NCI-H524 (cell line): ENCODE results near the gene HES6.
"Not testable (repeated sequence)": the region's sequence is repeated elsewhere in the genome, so short reads cannot be mapped to it uniquely, and the experiment has no call there.

Source experiments
- DNase-seq, 2 experiments: peaks; one replicate each; lab custom pipeline; 2025; lab: John Stamatoyannopoulos, UW

Gene HES6

DNA sequence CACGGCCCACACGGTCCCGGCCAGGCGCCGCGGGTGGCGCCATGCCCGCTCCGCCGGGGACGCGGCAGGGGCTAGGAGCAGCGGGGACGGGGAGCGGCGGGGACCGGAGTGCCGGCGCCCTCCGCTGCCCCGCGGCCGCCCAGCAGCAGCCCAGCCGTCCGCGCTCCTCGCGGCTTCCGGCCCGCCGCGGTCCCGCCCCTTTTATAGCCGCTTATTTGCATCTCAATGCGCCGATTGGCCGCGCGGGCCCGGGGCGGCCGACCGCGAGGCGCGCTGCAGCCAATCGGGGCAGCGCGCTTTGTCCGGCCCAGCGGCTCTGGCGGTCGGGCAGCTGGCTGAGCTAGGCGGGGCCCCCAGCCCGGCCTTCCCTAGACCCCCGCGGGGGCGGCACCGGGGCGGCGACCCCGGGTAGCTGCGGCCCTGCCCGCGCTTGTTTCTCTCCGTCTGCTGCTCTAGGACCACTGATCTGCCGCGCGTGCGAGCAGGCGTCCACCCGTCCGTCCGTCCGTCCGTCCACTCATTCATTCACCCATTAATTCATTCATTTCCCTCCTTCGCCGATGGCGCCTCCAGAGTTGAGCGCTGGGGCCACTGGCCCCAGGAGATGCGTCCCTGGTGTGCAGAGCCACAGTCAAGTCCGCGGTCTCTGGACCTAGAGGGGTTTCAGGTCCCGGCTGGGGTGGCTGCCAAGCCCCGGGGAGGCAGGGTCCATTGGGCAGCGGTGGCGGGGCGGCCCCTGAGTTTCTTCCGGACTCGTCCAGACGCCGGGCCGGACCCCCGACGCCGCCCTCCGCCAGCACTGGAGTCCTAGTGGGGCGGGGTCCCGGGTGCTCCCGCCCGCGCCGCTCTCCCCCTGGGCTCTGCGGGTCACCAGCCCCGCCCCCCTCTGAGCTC is at the start of gene HES6:
Gene HES6, minus strand, starts transcription at position 176 of the 894 bp plus-strand sequence. Its CDS starts 133 bp downstream, at position 43.
- peak; percentile 73 to 94 for DNase-seq

GRCh38 chr2:238289574-238289973 is 49.7 kb upstream of the HES6 start:
- DNase-seq = no peak

DNA sequence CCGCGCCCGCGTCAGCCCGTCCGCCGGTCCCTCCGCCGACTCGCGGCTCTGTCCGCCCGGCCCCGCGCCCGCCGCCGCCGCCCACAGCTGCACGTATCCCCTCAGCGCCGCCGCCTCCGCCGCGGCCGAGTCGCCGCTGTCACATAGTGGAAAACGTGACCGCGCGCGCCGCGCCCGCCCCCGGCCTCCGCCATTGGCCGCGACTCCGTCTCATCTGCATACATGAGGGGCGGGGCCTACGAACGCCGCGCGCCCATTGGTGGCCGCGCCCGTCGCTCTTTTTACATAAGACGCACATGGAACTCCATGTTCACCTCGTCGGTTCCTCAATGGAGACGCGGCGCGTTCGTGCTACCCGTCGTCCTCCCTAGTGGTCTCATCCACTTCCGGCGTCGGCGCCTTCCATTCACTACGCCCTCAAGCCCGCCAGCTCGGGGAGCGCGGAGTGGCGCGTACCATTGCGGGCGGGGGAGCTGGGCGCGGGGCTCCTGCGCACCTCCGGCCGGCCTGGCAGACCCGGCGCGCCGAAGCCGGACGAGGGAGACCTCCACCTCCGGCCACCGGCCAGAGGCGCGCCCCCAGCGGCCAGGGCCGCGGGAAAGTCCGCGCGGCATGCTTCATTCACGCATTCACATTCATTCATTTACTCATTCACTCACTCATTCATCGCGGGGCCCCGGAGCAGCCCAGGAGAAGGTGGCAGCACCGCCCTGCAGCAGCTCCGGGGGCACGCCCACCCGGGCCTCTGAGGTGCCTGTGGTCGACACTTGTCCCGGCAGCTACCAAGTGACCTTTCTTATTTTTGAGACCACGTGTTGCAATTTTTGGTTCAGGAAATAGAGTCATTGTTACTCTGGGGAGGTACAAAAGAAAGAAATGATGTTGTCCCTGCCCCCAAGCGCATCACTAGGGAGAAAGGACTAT is 49.1 kb upstream of the HES6 start:
- DNase-seq = peak; percentile 93 to 98

- DNase-seq = peak; percentile 22 to 60
These were observed 48.2 kb upstream of the HES6 start, which contains the start of gene PER2 for GRCh38 chr2:238287737-238288649. PER2 (minus strand) TSS chr2:238288610; CDS start chr2:238277936, 10,674 bp downstream.

- DNase-seq = no peak
These were observed 47.3 kb upstream of the HES6 start for GRCh38 chr2:238286987-238287736.

DNA sequence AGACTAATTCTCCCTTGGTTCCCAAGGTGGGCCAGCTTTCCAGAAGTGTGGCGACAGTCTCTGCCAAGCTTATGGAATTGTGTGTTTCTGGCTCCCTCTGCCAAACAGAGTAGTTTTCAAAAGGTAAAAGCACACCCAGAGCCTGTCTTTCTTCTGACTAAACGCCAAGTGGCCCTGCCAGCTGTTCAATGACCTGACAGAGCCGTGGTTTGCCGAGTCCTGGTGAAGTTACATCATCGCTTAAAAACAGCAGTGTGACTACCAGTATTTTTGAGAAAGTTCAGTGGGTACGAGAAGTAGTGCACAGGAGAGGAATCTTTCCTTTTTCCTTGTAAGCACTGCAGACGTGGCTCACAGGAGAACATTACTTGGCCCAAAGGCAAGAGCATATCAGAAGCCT is 46.7 kb upstream of the HES6 start:
- DNase-seq = peak; percentile 8 to 53

DNA sequence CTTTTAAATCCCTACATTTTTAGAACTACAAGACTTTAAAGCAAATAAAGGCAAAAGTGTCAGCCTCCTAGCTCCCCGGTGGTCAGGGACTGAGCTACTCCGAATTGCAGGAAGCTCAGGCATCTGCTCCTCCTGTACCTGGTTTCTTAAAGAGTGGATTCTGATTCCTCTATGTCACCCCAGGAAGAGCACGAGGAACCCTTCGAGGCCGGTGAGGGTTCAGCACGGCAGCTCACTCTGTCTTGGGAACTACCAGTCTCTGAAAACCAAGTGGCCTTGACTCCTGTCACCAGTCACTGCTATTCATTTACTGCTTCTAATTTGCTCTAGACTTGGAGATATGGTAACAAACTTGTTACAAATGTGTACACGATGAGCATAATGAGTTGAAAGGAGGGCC is 46.3 kb upstream of the HES6 start:
- no peak for DNase-seq

DNA sequence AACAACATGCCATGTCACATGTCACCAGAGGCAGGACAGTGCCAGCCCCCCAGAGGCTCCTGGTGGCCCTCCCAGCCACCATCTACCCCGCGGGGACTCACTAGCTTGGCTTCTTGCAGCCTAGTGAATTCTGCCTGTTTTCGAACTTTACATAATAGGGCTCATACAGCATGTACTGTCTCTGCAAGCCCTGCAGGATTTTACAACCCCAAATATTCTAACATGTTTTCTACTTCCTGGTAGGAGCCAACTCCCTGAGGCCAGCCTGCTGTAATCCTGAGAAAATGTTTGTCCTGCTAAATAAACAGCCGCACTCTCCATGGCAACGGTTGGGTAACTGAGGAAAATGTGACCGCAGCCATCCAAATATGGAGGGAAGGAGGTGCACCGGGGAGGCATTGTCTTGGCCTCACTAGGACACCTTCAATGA is 45.8 kb upstream of the HES6 start:
- no peak for DNase-seq

DNA sequence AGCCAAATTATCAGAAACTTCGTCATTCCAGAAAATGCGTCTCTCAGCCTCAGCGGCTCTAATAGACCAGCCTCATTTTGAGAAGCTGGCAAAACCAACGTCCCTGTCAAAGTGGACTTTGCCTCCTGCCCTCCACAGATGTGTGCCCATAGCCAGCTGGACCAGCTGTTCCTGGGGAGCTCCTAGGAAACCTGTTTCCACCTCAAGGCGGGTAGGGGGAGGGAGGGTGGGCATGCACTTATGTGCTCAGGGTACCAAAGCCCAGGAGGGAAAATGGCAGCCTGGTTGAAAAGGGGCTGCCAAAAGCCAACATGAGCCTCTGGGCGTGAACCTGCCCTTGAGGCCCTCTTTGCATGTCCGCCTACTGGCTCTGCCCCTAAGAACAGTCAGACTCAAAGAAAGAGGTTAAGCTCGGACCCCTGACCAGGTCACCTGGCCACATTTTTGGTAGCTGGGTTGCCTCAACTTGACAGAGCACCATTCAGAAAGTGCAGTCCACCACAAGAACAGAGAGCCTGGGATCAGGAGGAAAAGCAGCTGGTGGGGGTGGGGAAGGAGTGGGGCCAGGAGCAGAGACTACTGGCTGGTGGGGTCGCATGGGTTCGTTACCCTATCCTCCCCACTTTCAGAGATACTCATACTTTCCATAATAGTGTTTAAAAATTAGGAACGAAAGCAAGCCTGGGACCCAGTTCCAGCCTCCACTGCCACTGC is 45.1 kb upstream of the HES6 start:
- no peak for DNase-seq

DNA sequence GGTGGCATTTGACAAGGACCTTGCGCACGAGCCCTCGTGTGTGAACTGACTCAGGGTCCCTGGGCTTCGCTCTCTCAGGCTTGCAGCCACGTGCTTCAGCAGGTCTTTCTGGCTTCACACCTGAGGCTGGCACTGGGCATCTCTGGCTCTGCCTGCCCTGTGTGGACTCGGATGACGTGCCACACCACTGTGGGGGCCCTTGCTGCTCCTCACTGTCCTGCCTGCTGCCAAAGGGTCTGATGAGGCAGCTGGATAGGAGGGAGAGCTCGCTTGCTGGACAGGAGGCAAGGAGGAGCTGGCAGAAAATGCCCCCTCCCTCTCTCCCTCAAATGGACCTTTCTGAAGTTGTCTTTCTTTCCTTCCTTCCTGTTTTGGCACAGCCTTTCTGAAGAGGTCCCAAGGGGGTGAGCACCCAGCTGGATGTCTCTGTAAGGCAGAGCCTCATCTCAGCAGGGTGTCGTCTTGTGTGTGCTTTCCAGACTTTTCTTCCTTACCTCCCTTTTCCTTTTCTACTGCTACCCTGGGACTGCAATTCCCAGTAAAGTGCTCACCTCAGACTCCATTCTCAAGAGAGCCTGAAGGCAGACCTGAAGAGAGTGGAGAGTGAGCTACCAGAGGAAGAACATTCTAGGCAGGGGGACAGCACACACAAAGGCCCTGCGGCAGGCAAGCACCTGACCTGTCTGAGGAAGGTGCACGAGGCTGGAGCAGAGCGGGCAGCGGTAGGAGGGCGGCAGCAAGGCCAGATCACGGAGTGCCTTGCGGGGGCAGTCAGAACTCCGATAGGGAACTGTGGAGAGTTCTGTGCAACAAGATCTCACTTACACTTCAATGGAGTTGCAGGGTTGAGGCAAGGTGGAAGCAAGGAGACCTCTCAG is 43.3 kb upstream of the HES6 start:
- DNase-seq = no peak

DNA sequence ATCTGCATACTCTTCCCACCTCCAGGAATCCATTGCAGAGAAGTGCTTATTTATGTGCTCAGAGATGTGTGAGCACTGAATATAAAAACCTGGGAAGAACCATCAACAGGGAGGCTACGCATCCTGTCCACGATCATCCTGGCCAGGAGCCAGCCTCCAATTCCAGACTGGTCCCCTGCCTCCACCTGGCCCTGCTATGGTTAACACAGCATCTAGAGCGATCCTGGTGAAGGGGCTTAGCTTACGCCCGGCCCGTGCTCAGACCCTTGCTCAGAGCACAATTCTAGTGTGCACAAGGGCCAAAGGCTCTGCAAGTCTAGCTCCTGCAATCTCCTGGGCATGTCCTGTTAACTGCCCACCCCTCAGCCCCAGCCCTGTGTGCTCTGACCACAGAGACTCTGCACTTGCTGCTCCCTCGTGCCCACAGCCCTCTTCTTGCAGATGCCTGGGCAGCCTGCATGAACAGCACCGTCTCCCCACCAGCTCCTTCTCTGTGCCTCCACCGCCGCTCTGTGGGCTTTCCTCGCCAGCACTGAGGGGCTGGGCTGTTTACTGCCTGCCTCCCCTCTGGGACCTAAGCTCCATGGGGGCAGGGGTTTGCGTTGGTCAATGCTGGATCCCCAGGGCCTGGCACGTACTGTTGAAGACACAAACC is 42.1 kb upstream of the HES6 start:
- DNase-seq = no peak

- no peak for DNase-seq
These were observed 40.4 kb upstream of the HES6 start for GRCh38 chr2:238280083-238280825.

DNA sequence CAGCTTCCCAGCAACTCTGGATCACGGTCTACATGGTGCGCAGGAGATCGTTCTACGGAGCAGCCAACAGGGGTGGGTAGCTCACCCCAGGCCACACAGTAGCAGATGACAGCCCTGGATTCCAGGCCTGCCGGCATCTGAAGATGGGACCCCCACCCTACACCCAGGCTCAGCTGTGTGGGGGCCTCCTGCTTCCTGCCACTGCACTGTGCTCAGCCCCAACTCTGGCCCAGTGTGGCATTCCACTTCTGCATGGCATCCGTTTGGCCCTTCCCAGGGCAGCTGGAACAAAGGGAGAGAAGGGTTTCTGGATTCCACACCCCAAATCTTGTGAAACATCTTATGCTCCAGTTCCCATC is 39.5 kb upstream of the HES6 start:
- DNase-seq = no peak

GRCh38 chr2:238278626-238279323 is 38.9 kb upstream of the HES6 start:
- peak; percentile 14 to 70 for DNase-seq

GRCh38 chr2:238277695-238278094 is 37.9 kb upstream of the HES6 start:
- no peak for DNase-seq

- no peak for DNase-seq
These were observed 34.5 kb upstream of the HES6 start for GRCh38 chr2:238274152-238274865.

GRCh38 chr2:238273433-238273832 is 33.6 kb upstream of the HES6 start:
- not testable (repeated sequence) for DNase-seq
